Skin epidermis (tissue), 12 donors: ENCODE measurements around the gene MFAP5.

ENCODE experiments used
- H3K27ac ChIP-seq, 21 experiments: fragments of 200-600 bp; sonication (generic) in 11 of 21; one replicate each; pipeline ENCODE4 v1.5.0; 2020; ENCODE audit warnings: mild to moderate bottlenecking in 3 of 21, inconsistent platforms in 2 of 21, moderate library complexity in 2 of 21
- H3K4me3 ChIP-seq, 7 experiments: fragments of 200-600 bp; sonication (generic) in 2 of 7; one replicate each; pipeline ENCODE4 v1.5.0; 2020; ENCODE audit warnings: inconsistent platforms in 2 of 7, mild to moderate bottlenecking in 2 of 7, moderate library complexity in 1 of 7

MFAP5 gene

GRCh38 chr12:8677362-8677761, 14.7 kb upstream of the MFAP5 start:
- Histone ChIP-seq H3K4me3 (no peak overlapping the region), H3K27ac (peak overlapping the region in 1 of 21 experiments; percentile 36)

- peak overlapping the region in 1 of 21 experiments; percentile 36 for H3K27ac ChIP-seq
- no peak overlapping the region for H3K4me3 ChIP-seq
Measured at GRCh38 chr12:8676651-8677050, 14.0 kb upstream of the MFAP5 start.

GRCh38 chr12:8675591-8676036, 13.0 kb upstream of the MFAP5 start:
- Histone ChIP-seq H3K4me3 (no peak overlapping the region), H3K27ac (peak overlapping the region in 6 of 21 experiments; percentile 3 to 58 (median 36))

- H3K27ac ChIP-seq: no peak overlapping the region
- no peak overlapping the region for H3K4me3 ChIP-seq
Measured at GRCh38 chr12:8672381-8672780, 9.8 kb upstream of the MFAP5 start.

GRCh38 chr12:8668441-8668840, 5.8 kb upstream of the MFAP5 start:
- Histone ChIP-seq H3K4me3 (no peak overlapping the region), H3K27ac (no peak overlapping the region)

GRCh38 chr12:8667270-8667669, 4.6 kb upstream of the MFAP5 start:
- H3K27ac ChIP-seq: no peak overlapping the region

DNA sequence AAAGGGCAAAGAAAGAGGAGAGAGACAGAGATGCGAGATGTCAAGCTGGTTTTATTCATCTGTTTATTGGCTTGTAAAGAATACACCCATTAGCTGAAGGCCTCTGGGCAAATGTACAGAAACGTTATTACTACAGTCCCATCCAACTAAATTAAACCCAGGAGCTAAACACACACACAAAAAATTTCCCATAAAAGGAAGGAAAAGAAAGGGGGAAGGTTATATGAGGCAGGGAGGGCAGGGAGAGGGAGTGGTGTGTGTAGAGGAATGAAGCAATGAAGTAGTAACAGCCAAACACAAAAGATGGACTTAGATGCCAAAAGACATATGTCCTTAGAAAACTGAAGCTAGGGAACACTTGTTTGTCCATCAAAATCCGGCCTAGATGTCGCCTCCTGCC, 3.1 kb upstream of the MFAP5 start:
- Histone ChIP-seq H3K27ac (peak overlapping the region in 2 of 21 experiments; percentile 72), H3K4me3 (no peak overlapping the region)

More at GRCh38 chr12:8667270-8667669, 4.6 kb upstream of the MFAP5 start:
- H3K4me3 ChIP-seq: no peak overlapping the region

DNA sequence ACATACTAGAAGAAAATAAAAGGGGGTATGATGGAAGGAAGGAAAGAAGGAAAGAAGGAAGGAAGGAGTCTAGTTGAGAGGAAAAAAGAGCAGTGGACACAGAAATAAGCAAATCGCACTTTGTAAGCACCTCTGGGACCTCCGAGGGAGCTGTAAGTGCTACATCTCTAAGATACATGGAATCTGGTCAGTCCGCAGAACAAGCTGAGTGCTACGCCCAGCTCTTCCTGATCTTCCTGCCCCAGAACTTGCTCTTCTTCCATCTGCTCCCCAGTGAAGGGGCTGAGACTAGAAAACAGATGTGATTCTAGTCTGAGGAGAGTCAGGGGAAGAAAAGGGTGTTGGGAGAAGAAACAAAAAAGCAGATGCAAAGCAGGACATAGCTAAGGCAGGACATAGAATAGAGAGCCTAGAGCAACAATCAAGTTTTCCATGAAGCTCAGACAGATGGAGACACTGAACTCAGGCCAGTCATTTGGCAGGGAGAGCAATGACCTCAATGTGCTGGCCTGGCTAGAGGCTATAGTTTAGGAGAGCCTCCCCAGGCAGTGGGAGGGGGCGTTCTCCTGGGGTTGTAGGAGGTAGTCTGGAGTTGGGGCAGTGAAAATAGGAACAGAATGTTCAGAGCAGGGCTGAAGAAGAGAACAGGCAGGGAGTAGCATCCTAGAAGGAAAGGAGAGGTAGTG, 1.7 kb upstream of the MFAP5 start:
- H3K27ac ChIP-seq: peak overlapping the region in 6 of 21 experiments; percentile 38 to 72 (median 55)

GRCh38 chr12:8661751-8662150, 875 bp downstream of the MFAP5 start:
- H3K4me3 ChIP-seq: peak overlapping the region in 1 of 7 experiments; percentile 15
- H3K27ac ChIP-seq: peak overlapping the region in 6 of 21 experiments; percentile 26 to 83 (median 68)

More for the DNA sequence above, 1.7 kb upstream of the MFAP5 start:
- no peak overlapping the region for H3K4me3 ChIP-seq

- peak overlapping the region in 2 of 21 experiments; percentile 12 to 83 for H3K27ac ChIP-seq
- H3K4me3 ChIP-seq: no peak overlapping the region
Measured at GRCh38 chr12:8661016-8661415, 1.6 kb downstream of the MFAP5 start.

DNA sequence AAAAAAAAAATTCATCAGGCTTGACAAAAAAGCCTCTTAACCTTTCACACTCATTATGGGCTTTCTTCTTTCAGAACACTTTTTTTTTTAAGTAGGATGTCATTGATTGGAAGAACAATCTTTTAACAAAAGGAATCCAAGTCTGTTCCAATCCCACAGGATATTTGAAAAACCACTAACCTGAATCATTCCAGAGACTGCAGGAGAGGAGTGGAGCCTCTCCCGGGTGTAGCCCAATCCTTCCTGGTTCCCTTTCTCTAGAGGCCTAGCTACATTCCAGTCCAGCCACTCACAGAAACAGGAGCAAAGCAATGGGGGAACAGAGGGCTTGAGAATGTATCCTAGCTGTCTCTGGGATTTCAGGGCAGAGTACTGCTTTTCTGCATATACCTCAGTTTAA, 4.3 kb downstream of the MFAP5 start:
- Histone ChIP-seq H3K4me3 (no peak overlapping the region), H3K27ac (peak overlapping the region in 2 of 21 experiments; percentile 44 to 67)

DNA sequence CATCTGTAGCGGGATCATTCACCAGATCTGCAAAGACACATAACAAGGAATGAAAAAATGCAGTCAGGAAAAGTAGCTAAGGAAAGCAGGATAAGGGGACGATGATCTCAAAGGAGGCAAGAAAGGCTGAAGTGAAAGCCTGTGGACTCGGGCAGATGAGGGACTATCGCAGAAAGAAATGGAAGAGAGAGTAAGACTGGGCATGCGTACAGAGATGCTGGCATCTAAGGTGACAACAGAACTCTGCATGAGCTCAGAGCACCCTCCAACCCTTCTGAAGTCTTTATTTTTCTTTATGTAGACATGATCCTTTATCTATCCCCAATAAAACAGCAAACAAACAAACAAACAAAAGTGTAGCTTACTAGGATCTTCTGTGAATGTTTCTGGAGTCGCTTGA, 7.2 kb downstream of the MFAP5 start:
- no peak overlapping the region for H3K4me3 ChIP-seq
- no peak overlapping the region for H3K27ac ChIP-seq

GRCh38 chr12:8648576-8649205, 13.9 kb downstream of the MFAP5 start:
- Histone ChIP-seq H3K27ac (no peak overlapping the region), H3K4me3 (no peak overlapping the region)

DNA sequence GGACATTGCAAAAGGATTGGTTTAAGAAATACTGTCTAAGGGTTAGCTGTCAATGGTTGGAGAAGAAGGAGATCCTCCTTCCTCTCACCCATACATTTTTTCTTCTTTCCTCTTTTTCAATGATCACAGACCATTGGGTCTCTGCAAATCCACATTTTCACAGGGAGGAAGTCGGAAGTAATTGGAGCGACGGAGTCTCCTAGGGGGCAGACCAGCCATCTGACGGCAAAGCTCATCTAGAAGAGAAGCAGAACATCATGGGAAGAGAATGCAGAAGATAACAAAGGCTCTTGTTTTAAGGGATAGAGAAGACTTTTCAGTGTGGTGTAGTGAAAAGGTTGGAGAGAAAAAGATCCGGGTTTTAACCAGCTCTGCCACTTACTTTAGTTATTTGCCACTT, 14.7 kb downstream of the MFAP5 start:
- Histone ChIP-seq H3K27ac (no peak overlapping the region), H3K4me3 (no peak overlapping the region)

DNA sequence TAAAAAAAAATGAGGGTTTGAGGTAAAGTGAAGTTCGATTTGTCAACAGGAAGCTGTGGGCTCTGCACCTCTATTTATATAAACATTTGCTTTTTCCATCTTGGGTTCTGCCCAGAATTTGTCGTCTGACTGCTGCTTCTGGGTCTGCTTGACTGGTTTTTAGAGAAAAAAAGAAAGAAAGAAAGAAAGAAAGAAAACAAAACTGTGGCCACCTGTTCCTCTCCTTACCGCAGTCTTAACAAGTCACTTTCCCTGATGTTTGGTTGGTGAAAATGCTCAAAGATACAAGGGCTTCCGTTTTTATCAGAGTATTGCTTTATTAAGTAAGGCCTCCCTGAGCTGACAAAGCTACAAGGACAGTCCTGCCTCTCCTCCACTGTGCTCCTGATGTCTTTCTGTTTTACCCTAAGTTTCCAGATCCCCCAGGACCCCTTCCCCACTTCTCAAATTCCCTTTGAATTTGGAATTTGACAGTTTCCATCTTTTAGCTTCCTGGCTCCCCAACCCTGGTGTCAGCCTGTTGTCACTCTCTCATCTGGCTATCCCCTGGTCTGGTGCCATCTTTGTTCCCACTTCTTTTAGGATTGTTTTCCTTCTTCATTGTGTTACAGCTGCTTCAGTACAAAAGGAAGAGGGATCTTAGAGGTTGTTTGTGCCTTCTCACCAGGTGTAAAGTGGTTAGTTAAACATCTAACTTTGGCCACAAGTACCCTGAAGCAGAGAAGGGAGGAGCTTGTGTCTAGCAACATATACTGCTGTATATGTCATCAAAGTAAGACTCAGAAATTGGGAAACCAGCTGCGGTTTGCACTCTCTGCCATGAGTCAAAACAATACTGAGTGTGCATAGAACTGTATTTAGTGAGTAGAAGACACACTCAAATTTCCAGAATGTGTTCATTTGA, 18.0 kb downstream of the MFAP5 start:
- H3K27ac ChIP-seq: peak overlapping the region in 5 of 21 experiments; percentile 36 to 70 (median 53)
- H3K4me3 ChIP-seq: no peak overlapping the region

GRCh38 chr12:8642775-8643174, 19.9 kb downstream of the MFAP5 start:
- H3K27ac ChIP-seq: no peak overlapping the region

GRCh38 chr12:8639936-8640335, 22.7 kb downstream of the MFAP5 start:
- Histone ChIP-seq H3K27ac (no peak overlapping the region), H3K4me3 (no peak overlapping the region)

More at GRCh38 chr12:8642775-8643174, 19.9 kb downstream of the MFAP5 start:
- no peak overlapping the region for H3K4me3 ChIP-seq

- Histone ChIP-seq H3K27ac (no peak overlapping the region), H3K4me3 (no peak overlapping the region)
Measured at GRCh38 chr12:8638951-8639350, 23.7 kb downstream of the MFAP5 start.

DNA sequence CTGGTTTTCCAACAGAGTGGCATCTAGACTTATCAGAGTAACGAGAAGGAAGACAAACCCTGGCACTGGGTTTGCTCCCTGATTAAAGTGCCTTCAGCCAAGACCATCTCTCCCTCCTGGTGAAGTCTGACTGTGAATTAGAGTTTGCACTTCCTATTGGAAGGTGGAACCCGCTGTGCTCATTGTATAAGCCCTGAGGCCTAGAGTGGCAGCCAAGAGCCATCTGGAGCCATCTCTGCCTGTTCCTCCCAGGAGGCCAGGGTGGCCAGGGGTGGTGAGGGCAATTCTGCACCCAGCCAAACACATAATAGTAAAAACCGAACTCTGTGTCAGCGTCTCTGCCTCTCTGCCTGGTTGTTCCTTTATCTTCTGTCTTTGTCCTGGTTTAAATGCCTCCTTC, 25.0 kb downstream of the MFAP5 start:
- Histone ChIP-seq H3K4me3 (no peak overlapping the region), H3K27ac (no peak overlapping the region)

- no peak overlapping the region for H3K4me3 ChIP-seq
- no peak overlapping the region for H3K27ac ChIP-seq
Measured at GRCh38 chr12:8637244-8637643, 25.4 kb downstream of the MFAP5 start.
